Gastroesophageal sphincter (tissue), 3 donors: ENCODE measurements around the gene EXD3.

Source experiments
- POLR2A ChIP-seq, 2 donors: fragments of 450-650 bp; IDR thresholded peaks; one replicate each; pipeline ENCODE4 v1.6.1; 2017; ENCODE audit warnings: antibody characterized with exemption in 2 of 2, mild to moderate bottlenecking in 2 of 2, moderate library complexity in 1 of 2
- TF ChIP-seq, protein P1 (sequence below), 4 experiments: fragments of 200-600 bp in 2 of 4; fragments of 450-650 bp in 2 of 4; sonication (generic) in 1 of 4; IDR thresholded peaks; one replicate each; pipeline ENCODE4 v1.5.1; 2017 to 2019; ENCODE audit warnings: antibody characterized with exemption in 4 of 4, mild to moderate bottlenecking in 2 of 4, moderate library complexity in 2 of 4

DNA sequence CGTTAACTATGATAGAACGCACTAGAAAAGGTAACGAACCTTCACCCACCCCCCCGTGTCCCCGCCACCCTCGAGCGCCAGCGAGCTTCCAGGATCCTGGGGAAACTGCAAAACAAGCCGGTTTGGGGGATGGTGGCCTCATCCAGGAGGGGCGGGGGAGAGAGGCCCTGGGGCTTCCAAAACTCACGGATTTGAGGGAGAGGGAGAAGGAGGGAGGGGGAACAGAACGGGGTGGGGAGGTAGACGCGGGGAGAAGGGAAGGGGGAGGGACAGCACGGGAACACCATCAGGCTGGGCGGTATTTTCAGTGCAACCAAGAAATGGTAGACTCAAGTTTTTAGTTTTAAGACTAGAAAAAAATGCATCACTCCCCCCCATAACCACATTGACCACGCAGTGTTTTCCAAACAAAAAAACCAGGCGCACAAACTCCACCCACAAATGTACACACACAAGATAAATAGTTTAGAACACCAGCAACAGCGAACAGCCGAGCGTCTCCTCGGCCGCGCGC lies 122.3 kb downstream of the EXD3 start:
- no peak for TF ChIP-seq POLR2A (IDR thresholded peaks at IDR 0.05)
- TF ChIP-seq, protein P1, sequence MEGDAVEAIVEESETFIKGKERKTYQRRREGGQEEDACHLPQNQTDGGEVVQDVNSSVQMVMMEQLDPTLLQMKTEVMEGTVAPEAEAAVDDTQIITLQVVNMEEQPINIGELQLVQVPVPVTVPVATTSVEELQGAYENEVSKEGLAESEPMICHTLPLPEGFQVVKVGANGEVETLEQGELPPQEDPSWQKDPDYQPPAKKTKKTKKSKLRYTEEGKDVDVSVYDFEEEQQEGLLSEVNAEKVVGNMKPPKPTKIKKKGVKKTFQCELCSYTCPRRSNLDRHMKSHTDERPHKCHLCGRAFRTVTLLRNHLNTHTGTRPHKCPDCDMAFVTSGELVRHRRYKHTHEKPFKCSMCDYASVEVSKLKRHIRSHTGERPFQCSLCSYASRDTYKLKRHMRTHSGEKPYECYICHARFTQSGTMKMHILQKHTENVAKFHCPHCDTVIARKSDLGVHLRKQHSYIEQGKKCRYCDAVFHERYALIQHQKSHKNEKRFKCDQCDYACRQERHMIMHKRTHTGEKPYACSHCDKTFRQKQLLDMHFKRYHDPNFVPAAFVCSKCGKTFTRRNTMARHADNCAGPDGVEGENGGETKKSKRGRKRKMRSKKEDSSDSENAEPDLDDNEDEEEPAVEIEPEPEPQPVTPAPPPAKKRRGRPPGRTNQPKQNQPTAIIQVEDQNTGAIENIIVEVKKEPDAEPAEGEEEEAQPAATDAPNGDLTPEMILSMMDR (IDR thresholded peaks at IDR 0.05) = no peak
